Muscle layer of colon (tissue), 2 donors: ENCODE results near the gene PDCD10.

Source experiments
- H3K27ac ChIP-seq: one replicate; pipeline ENCODE4 v1.7.0; 2013; ENCODE audit warnings: low read depth, mild to moderate bottlenecking, low read length, moderate library complexity
- H3K27me3 ChIP-seq, 2 donors: one replicate each; pipeline ENCODE4 v1.7.0; 2013; ENCODE audit warnings: low read length in 2 of 2, mild to moderate bottlenecking in 2 of 2; ENCODE audit not compliant: insufficient read depth in 2 of 2, control insufficient read depth in 1 of 2
- H3K36me3 ChIP-seq: one replicate; pipeline ENCODE4 v1.7.0; 2013; ENCODE audit warnings: mild to moderate bottlenecking, low read length; ENCODE audit not compliant: insufficient read depth
- H3K4me1 ChIP-seq: one replicate; pipeline ENCODE4 v1.7.0; 2013; ENCODE audit warnings: mild to moderate bottlenecking, low read length; ENCODE audit not compliant: insufficient read depth
- H3K4me3 ChIP-seq, 2 donors: one replicate each; pipeline ENCODE4 v1.7.0; 2013; ENCODE audit warnings: low read length in 2 of 2, low read depth in 1 of 2, mild to moderate bottlenecking in 1 of 2, moderate library complexity in 1 of 2
- H3K9ac ChIP-seq: one replicate; pipeline ENCODE4 v1.7.0; 2013; ENCODE audit warnings: low read length
- H3K9me3 ChIP-seq: one replicate; pipeline ENCODE4 v1.7.0; 2013; ENCODE audit warnings: mild to moderate bottlenecking, low read length
- donor health status: abdominal sarcoma.
- donor health status: Adenocarcinoma of cecum.

Gene PDCD10

DNA sequence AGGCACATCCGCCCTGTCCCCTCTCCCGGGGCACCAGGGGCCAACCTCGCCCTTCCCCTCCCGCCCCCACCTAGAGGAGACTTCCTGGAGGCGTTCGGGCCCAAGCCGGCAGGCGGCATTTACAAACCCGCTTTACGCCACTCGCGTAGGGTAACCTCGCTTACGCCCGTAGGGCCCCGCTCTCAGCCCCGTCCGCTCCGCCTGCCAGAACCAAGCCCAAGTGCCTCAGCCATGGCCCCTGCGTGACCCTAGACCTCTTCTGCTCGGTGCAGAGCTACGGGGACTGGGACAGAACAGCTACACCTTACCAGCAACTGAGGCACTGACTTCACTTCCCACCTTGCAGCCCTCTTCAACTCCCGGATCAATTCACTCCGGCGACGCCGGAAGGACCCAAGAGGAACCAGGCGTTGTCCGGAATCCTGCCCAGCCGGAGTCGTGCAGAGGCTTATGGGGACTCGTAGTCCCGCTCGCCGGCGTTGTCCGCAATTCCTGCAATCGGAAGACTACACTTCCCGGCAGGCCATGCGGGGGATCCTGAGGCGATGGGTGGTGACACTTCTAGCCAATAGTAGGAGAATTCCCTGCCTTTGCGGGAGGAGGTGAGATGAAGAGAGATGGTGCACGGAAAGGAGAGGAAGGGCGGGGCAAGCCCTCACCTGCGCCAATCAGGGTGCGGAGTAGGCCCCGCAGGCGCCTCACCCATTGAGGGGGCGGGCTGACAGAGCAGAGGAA lies at the start of gene PDCD10:
Gene PDCD10, minus strand, starts transcription at position 395 of the 735 bp plus-strand sequence. CDS start 14,735 bp downstream, outside the sequence.
- H3K4me3 ChIP-seq, result peak within 1 kb of the TSS; percentile 92 to 93
- peaks cover 26% of the 10 kb centered on the region for H3K4me1 ChIP-seq
- H3K9ac ChIP-seq, result peak within 1 kb of the TSS; percentile 69
- no peaks in the 10 kb centered on the region for H3K9me3 ChIP-seq
- H3K36me3 ChIP-seq, result no peaks in the 10 kb centered on the region
- peak within 1 kb of the TSS; percentile 95 for H3K27ac ChIP-seq
- no peaks in the 10 kb centered on the region for H3K27me3 ChIP-seq

GRCh38 chr3:167783781-167784180 lies 49.1 kb upstream of the PDCD10 start:
- no peaks in the 10 kb centered on the region for H3K36me3 ChIP-seq
- no peak overlapping the region for H3K27ac ChIP-seq
- H3K9me3 ChIP-seq, result no peaks in the 10 kb centered on the region
- no peaks in the 10 kb centered on the region for H3K4me1 ChIP-seq
- H3K27me3 ChIP-seq, result no peaks in the 10 kb centered on the region
- no peak overlapping the region for H3K4me3 ChIP-seq
- H3K9ac ChIP-seq, result no peak overlapping the region

- no peak overlapping the region for H3K27ac ChIP-seq
- H3K36me3 ChIP-seq, result no peaks in the 10 kb centered on the region
- no peak overlapping the region for H3K9ac ChIP-seq
- no peaks in the 10 kb centered on the region for H3K4me1 ChIP-seq
- no peaks in the 10 kb centered on the region for H3K27me3 ChIP-seq
- H3K4me3 ChIP-seq, result no peak overlapping the region
- H3K9me3 ChIP-seq, result no peaks in the 10 kb centered on the region
Observed at GRCh38 chr3:167780214-167780883, 45.7 kb upstream of the PDCD10 start.

- Histone ChIP-seq H3K9me3 (no peaks in the 10 kb centered on the region), H3K4me1 (no peaks in the 10 kb centered on the region), H3K36me3 (no peaks in the 10 kb centered on the region), H3K4me3 (no peak overlapping the region), H3K27me3 (no peaks in the 10 kb centered on the region), H3K9ac (no peak overlapping the region), H3K27ac (no peak overlapping the region)
Observed at GRCh38 chr3:167777356-167777755, 42.7 kb upstream of the PDCD10 start.

- H3K27me3 ChIP-seq, result no peaks in the 10 kb centered on the region
- no peak overlapping the region for H3K4me3 ChIP-seq
- no peaks in the 10 kb centered on the region for H3K4me1 ChIP-seq
- no peak overlapping the region for H3K27ac ChIP-seq
- no peak overlapping the region for H3K9ac ChIP-seq
- no peaks in the 10 kb centered on the region for H3K36me3 ChIP-seq
- H3K9me3 ChIP-seq, result no peaks in the 10 kb centered on the region
Observed at GRCh38 chr3:167776066-167776685, 41.5 kb upstream of the PDCD10 start.

DNA sequence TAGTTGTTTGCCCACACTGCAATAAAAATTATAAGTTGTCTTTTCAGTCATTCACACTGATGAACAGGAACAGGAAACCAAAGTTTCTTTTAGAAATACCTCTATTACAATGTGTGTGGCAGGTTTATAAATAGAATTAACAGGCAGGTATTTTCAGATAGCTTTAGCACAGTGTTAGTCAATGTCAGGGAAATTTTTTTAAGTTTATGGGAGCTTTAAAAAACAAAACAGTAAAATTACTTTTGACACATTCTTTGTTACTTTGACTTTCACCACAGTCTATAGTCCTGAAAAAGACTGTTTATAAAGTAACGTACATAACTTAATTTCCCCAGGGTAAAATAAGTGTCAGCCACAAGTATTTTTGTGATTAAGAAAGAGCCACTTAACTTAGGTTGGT lies 38.9 kb upstream of the PDCD10 start:
- H3K9me3 ChIP-seq, result no peaks in the 10 kb centered on the region
- no peak overlapping the region for H3K27ac ChIP-seq
- H3K4me1 ChIP-seq, result no peaks in the 10 kb centered on the region
- no peak overlapping the region for H3K9ac ChIP-seq
- H3K4me3 ChIP-seq, result no peak overlapping the region
- H3K36me3 ChIP-seq, result no peaks in the 10 kb centered on the region
- H3K27me3 ChIP-seq, result no peaks in the 10 kb centered on the region

DNA sequence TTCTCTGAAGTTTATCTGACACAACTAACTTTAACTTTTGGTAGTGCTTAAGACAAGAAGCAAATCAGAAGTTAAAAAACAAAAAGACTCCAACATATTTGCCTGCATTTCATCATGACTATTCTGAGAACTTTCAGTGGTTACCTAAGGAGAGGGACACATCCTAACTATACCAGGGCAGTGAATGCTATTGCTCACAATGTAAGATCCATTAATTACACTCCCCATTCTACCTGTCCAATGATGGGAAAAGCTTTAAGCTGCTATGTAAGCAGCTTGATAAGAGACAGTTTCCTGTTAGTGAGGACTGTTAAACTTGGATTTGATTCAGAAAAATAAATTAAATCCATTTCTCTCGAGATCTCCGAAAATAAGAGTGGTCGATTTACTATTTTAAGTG lies 38.3 kb upstream of the PDCD10 start:
- Histone ChIP-seq H3K4me3 (no peak overlapping the region), H3K9me3 (no peaks in the 10 kb centered on the region), H3K36me3 (no peaks in the 10 kb centered on the region), H3K9ac (no peak overlapping the region), H3K27me3 (no peaks in the 10 kb centered on the region), H3K27ac (no peak overlapping the region), H3K4me1 (no peaks in the 10 kb centered on the region)

DNA sequence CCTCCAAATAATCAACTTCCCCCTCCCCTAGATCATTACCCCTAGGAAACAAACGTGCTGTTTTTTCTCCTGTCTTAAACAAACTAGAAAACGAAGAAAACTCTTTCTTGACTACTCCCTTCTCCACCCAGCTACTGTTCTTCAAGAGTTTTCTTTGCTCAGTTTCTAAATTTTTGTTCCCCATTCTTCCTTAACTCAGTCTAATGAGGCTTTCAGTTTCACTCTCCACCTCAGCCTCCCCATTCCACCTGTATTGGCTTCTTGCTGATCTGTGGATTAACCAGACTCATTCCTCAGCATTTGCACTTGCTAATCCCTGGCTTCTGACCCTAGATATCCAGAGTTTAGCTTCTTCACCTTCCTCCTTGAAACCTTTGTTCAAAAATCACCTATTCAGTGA lies 27.6 kb upstream of the PDCD10 start:
- Histone ChIP-seq H3K9ac (no peak overlapping the region), H3K4me1 (no peaks in the 10 kb centered on the region), H3K36me3 (no peaks in the 10 kb centered on the region), H3K4me3 (no peak overlapping the region), H3K9me3 (no peaks in the 10 kb centered on the region), H3K27ac (no peak overlapping the region), H3K27me3 (no peaks in the 10 kb centered on the region)

GRCh38 chr3:167761302-167761701 lies 26.6 kb upstream of the PDCD10 start:
- H3K27me3 ChIP-seq, result no peaks in the 10 kb centered on the region
- no peak overlapping the region for H3K27ac ChIP-seq
- H3K4me1 ChIP-seq, result no peaks in the 10 kb centered on the region
- no peaks in the 10 kb centered on the region for H3K9me3 ChIP-seq
- no peaks in the 10 kb centered on the region for H3K36me3 ChIP-seq
- no peak overlapping the region for H3K9ac ChIP-seq
- no peak overlapping the region for H3K4me3 ChIP-seq

GRCh38 chr3:167754049-167754448 lies 19.4 kb upstream of the PDCD10 start:
- Histone ChIP-seq H3K4me1 (no peaks in the 10 kb centered on the region), H3K27ac (no peak overlapping the region), H3K9me3 (no peaks in the 10 kb centered on the region), H3K4me3 (no peak overlapping the region), H3K27me3 (no peaks in the 10 kb centered on the region), H3K36me3 (no peaks in the 10 kb centered on the region), H3K9ac (no peak overlapping the region)

- no peaks in the 10 kb centered on the region for H3K4me1 ChIP-seq
- no peaks in the 10 kb centered on the region for H3K9me3 ChIP-seq
- no peak overlapping the region for H3K9ac ChIP-seq
- no peak overlapping the region for H3K27ac ChIP-seq
- no peaks in the 10 kb centered on the region for H3K36me3 ChIP-seq
- no peak overlapping the region for H3K4me3 ChIP-seq
- no peaks in the 10 kb centered on the region for H3K27me3 ChIP-seq
Observed at GRCh38 chr3:167750272-167750971, 15.7 kb upstream of the PDCD10 start.
